ENCODE measurements around the gene NFAM1.

DNA sequence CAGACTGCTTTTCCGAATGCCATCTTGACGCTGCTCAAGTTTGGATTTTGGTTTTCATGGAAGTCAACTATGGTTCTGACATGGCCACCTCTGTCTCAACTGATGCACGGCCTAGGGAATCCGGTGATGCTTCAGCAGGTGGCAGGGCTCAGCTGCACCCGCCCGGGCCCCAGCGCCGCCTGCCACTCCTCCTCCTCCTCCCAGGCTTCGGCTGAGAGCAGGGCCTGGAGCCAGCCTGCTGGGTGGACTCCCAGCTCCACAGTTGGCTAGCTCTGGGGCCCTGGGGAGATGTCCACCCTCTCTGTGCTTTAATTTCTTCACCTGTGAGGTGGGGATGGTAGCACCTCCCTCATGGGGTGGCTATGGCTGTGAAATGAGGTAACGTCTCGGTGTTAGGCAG lies 20.3 kb upstream of the NFAM1 start:
- TF ChIP-seq, protein P1, sequence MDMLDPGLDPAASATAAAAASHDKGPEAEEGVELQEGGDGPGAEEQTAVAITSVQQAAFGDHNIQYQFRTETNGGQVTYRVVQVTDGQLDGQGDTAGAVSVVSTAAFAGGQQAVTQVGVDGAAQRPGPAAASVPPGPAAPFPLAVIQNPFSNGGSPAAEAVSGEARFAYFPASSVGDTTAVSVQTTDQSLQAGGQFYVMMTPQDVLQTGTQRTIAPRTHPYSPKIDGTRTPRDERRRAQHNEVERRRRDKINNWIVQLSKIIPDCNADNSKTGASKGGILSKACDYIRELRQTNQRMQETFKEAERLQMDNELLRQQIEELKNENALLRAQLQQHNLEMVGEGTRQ (IDR thresholded peaks at IDR 0.05; ENCODE audit: low read depth, low read length), result no peak
- TF ChIP-seq, protein P2, sequence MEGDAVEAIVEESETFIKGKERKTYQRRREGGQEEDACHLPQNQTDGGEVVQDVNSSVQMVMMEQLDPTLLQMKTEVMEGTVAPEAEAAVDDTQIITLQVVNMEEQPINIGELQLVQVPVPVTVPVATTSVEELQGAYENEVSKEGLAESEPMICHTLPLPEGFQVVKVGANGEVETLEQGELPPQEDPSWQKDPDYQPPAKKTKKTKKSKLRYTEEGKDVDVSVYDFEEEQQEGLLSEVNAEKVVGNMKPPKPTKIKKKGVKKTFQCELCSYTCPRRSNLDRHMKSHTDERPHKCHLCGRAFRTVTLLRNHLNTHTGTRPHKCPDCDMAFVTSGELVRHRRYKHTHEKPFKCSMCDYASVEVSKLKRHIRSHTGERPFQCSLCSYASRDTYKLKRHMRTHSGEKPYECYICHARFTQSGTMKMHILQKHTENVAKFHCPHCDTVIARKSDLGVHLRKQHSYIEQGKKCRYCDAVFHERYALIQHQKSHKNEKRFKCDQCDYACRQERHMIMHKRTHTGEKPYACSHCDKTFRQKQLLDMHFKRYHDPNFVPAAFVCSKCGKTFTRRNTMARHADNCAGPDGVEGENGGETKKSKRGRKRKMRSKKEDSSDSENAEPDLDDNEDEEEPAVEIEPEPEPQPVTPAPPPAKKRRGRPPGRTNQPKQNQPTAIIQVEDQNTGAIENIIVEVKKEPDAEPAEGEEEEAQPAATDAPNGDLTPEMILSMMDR (conservative IDR thresholded peaks at IDR 0.05; ENCODE audit: low read depth, low read length), result no peak
- TF ChIP-seq POLR2A (IDR thresholded peaks at IDR 0.05; ENCODE audit: low read depth, low read length) (no peak), FOS (IDR thresholded peaks at IDR 0.05; ENCODE audit: low read depth, low read length) (no peak), SMC3 (IDR thresholded peaks at IDR 0.05; ENCODE audit: low read depth, low read length) (no peak), CEBPB (IDR thresholded peaks at IDR 0.05; ENCODE audit: low read depth, low read length) (no peak), RAD21 (IDR thresholded peaks at IDR 0.05; ENCODE audit: low read length) (no peak), MAFK (IDR thresholded peaks at IDR 0.05; ENCODE audit: low read depth, low read length) (no peak), BHLHE40 (IDR thresholded peaks at IDR 0.05; ENCODE audit: low read depth, low read length) (no peak), CHD1 (IDR thresholded peaks at IDR 0.05; ENCODE audit: low read depth, low read length) (no peak), MXI1 (IDR thresholded peaks at IDR 0.05; ENCODE audit: borderline replicate concordance, low read depth, low read length) (no peak), MAZ (IDR thresholded peaks at IDR 0.05; ENCODE audit: borderline replicate concordance, low read depth, low read length) (no peak)
- TF ChIP-seq, protein P3, sequence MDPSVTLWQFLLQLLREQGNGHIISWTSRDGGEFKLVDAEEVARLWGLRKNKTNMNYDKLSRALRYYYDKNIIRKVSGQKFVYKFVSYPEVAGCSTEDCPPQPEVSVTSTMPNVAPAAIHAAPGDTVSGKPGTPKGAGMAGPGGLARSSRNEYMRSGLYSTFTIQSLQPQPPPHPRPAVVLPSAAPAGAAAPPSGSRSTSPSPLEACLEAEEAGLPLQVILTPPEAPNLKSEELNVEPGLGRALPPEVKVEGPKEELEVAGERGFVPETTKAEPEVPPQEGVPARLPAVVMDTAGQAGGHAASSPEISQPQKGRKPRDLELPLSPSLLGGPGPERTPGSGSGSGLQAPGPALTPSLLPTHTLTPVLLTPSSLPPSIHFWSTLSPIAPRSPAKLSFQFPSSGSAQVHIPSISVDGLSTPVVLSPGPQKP (IDR thresholded peaks at IDR 0.05; ENCODE audit: borderline replicate concordance, low read depth, low read length), result no peak

Data from IMR-90 (cell line).